Mesothelial cell of epicardium (in vitro differentiated cells): ENCODE measurements around the gene SMC6. TPM values are rescaled to one million over a fixed set of nuclear protein-coding genes. Genes with fewer than 3 reads are reported as not detected.

Experiments used
- DNase-seq, 2 experiments: peaks; one replicate each; pipeline ENCODE4 v3.0.0; 2021; ENCODE audit warnings: low spot score in 2 of 2; ENCODE audit not compliant: unreplicated experiment in 2 of 2
- H3K27ac Mint-ChIP-seq: 2 replicates; pipeline ENCODE4 v1.8.0; 2021; ENCODE audit warnings: mixed read lengths
- H3K27me3 Mint-ChIP-seq: 2 replicates; pipeline ENCODE4 v1.8.0; 2021; ENCODE audit warnings: low read depth, mixed read lengths
- H3K36me3 Mint-ChIP-seq: 2 replicates; pipeline ENCODE4 v1.8.0; 2021; ENCODE audit warnings: mixed read lengths
- H3K4me1 Mint-ChIP-seq: 2 replicates; pipeline ENCODE4 v1.8.0; 2021; ENCODE audit warnings: mixed read lengths
- H3K4me3 Mint-ChIP-seq: 2 replicates; pipeline ENCODE4 v1.8.0; 2021; ENCODE audit warnings: mild to moderate bottlenecking, moderate library complexity, mixed read lengths
- H3K9me3 Mint-ChIP-seq: 2 replicates; pipeline ENCODE4 v1.8.0; 2021; ENCODE audit warnings: mixed read lengths
- CTCF ChIP-seq: fragments of 200-600 bp; sonication (generic); IDR thresholded peaks from one replicate; pipeline ENCODE4 v1.5.0; 2021; ENCODE audit warnings: antibody characterized with exemption; ENCODE audit not compliant: unreplicated experiment
- total RNA-seq: library from RNA; stranded (reverse); gene quantifications from 3 replicates; pipeline ENCODE4 v1.2.1, GENCODE V29; 2021

SMC6 gene
- total RNA-seq, 1 donor from 2014 or later, result 24.7 TPM

GRCh38 chr2:17646081-17646554 lies 107.5 kb downstream of the SMC6 start:
- peak; percentile 98 for TF ChIP-seq CTCF
- Mint-ChIP-seq H3K27me3 (no peaks in the 10 kb centered on the region), H3K4me1 (peaks cover 6% of the 10 kb centered on the region), H3K36me3 (no peaks in the 10 kb centered on the region), H3K9me3 (no peaks in the 10 kb centered on the region), H3K27ac (no peak overlapping the region), H3K4me3 (no peak overlapping the region)
- no peak for DNase-seq

- TF ChIP-seq CTCF, result no peak
- Mint-ChIP-seq H3K9me3 (no peaks in the 10 kb centered on the region), H3K36me3 (no peaks in the 10 kb centered on the region), H3K4me1 (peaks cover 6% of the 10 kb centered on the region), H3K27me3 (no peaks in the 10 kb centered on the region), H3K4me3 (no peak overlapping the region), H3K27ac (no peak overlapping the region)
- no peak for DNase-seq
Measured at GRCh38 chr2:17644997-17645720, 108.5 kb downstream of the SMC6 start.

- DNase-seq, result no peak
Measured at GRCh38 chr2:17643031-17643615, 110.5 kb downstream of the SMC6 start.

GRCh38 chr2:17640406-17640805 lies 113.2 kb downstream of the SMC6 start:
- Mint-ChIP-seq H3K27me3 (no peaks in the 10 kb centered on the region), H3K4me1 (peaks cover 2% of the 10 kb centered on the region), H3K27ac (no peak overlapping the region), H3K9me3 (no peaks in the 10 kb centered on the region), H3K36me3 (no peaks in the 10 kb centered on the region), H3K4me3 (no peak overlapping the region)
- no peak for DNase-seq
- TF ChIP-seq CTCF, result no peak

More at GRCh38 chr2:17643031-17643615, 110.5 kb downstream of the SMC6 start:
- peaks cover 6% of the 10 kb centered on the region for H3K4me1 Mint-ChIP-seq
- no peaks in the 10 kb centered on the region for H3K36me3 Mint-ChIP-seq
- H3K4me3 Mint-ChIP-seq, result no peak overlapping the region
- no peaks in the 10 kb centered on the region for H3K9me3 Mint-ChIP-seq
- H3K27ac Mint-ChIP-seq, result no peak overlapping the region
- TF ChIP-seq CTCF, result no peak
- H3K27me3 Mint-ChIP-seq, result no peaks in the 10 kb centered on the region

DNA sequence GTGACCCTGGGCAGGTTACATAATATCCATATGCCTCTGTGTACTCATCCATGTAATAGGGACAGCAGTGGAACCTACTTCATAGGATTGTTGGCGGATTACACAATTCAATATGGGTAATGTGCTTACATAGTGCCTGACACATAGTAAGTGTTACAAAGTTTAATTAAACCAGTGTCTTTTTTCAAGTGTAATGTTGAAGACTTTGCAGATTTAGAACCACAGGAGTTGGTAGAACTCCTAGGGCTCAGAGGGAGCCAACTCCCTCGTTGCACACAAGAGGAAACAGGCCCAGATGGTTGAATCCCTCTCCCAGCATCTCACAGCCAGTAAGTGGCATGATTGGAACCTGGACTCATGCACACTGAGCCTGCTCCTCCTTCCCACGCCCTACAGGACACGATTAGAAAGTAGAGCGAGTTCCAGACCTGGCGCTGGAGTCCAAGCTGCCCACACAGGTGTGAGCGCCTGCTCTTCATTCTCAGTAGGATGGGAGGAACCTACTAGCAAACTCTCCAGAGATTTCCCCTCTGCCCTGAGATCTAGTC lies 115.3 kb downstream of the SMC6 start:
- no peak for DNase-seq
- no peak for TF ChIP-seq CTCF
- Mint-ChIP-seq H3K36me3 (no peaks in the 10 kb centered on the region), H3K4me3 (no peak overlapping the region), H3K27ac (no peak overlapping the region), H3K27me3 (no peaks in the 10 kb centered on the region), H3K9me3 (no peaks in the 10 kb centered on the region), H3K4me1 (no peaks in the 10 kb centered on the region)
